Measurements from ENCODE around the gene RANBP3.

The RANBP3 gene

DNA sequence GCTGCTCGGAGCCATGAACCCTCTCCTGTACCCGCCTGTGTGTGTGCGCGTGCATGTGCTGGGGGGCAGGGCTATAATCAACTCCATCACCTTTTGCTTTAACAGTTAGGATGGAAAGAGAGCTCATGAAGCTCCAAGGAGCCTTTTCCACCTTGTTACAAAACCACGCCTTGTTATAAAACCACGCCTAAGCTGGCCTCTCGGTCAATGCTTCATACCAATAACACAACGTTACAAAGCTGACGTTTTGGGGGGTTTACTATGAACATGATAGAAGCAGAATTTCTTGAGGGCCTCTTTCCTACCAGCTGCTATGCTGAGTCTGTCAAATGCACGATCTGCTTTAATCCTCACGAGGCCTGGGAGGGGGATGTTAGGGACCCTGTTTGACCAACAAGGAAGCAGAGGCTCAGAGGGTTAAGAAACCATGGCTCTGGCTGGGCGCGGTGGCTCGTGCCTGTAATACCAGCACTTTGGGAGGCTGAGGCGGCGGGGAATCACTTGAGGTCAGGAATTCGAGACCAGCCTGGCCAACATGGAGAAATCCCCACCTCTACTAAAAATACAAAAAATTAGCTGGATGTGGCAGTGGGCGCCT, 52.0 kb downstream of the RANBP3 start:
- DNase-seq (ENCODE audit: low spot score), result no peak

DNA sequence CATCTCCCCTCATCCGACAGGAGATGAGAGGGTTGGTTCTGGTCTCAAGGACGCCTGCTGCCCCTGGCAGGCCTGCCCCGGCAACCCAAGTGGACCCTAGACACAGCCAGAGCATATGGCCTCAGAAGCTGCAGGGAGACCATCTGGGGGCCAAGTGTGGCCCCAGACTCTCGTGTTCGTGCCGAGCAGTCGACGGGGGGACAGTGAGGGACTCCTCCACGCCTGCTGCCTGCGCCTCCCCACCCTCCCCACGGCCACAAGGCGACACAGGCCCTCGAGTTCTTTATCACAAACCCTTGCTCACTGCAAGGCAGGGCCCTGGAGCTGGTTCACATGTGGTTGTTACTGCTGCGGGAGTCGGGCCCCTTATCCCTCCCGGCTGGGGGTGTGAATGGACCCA, 54.6 kb downstream of the RANBP3 start:
- no peak for DNase-seq (ENCODE audit: low spot score)

DNA sequence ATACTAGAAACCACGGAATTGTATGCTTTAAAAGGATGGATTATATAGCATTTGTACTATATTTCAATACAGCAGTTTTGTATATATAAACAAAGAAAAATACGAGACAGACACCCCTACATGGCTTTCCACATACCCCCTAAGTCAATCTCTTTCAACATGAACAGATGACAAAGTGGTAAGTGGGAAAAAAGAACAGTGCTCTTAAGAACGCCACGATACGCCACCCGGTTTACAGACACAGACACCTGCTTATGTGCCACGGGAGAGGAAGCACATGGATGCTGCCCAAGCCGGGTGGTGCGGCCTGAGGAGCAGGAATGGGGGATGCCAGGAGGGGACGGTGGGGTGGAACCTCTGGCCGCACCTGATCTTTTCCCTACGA, 55.8 kb downstream of the RANBP3 start:
- no peak for DNase-seq (ENCODE audit: low spot score)

GRCh38 chr19:5921516-5922160, 56.3 kb downstream of the RANBP3 start:
- DNase-seq (ENCODE audit: low spot score), result no peak

DNA sequence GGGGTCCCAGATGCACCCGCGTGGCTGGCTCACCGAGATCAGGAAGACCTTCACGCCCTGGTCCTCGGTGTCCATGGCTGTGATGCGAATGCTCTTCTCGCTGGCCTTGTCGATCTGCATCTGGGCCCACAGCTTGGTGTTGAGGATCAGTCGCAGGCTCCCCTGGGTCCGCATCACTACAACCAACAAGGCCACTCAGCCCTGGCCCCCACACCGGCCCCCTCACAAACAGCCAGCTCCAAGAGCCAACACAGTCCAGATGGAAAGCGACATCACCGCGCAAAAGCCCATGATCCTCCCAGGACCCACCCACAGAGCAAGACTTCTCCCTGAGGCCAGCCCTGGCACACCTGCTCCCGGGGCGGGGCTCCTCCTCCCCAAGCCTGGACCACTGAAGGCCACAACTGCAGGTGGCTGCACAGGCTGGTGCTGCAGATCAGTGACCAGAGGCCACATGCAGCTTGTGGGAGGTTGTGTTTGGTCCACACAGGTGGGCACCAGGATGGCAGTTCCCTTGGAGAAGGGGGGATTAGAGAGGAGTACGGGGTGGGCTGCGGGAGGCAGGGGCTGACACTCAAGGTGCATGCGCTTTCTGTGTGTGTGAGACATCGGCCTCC, 59.4 kb downstream of the RANBP3 start:
- DNase-seq (ENCODE audit: low spot score), result no peak

DNA sequence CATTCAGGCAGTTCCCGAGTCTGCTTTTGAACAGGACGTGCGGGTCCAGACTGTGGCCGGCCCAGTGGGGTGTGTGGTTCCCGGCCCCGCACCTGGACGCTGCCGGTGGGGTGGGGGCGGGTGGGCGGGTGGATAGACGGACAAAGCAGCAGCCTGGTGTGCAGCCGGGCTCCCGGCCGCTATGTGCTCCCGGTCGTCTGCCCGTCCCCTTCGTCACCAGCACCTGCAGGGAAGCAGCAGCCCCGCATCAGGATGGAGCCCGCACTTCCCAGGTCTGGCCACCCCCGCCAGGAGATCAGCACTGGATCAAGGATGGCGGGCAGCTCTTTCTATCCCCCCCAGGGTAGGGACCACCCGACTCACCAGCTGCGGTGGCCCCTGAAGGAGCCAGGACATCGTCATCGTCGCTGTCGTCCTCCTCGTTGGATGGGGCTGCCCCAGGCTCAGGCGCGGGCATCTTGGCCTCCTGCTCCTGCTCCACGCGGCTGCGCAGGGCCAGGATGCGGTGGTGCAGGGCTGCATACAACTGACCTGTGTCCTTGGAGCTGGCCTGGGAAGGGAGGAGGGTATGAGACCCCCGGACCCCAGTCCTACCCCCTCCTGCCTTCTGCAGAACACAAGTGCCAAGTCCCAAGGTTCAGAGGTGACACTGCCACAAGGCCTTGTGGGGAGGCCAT, 60.4 kb downstream of the RANBP3 start:
- no peak for DNase-seq (ENCODE audit: low spot score)

GRCh38 chr19:5916181-5916708, 61.7 kb downstream of the RANBP3 start:
- DNase-seq (ENCODE audit: low spot score), result no peak

DNA sequence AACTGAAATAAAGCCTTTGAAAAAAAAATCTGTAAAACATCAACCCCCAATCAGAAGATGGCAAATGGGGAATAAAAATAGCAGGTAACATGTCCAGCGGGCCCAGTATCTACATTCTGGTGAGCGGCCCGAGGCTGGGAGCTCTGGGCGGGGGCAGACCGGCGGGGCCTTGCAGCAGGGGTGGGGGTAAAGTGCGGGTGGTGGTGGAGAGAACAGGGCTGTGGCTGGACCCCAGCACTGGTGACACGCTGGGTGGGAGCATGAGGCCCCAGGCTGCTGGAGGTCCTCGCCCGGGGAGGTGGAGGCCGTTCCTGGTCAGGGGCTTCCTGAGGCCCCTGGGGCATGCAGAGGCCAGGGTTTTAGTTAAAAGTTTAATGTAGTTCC, 62.2 kb downstream of the RANBP3 start:
- DNase-seq (ENCODE audit: low spot score), result no peak

- no peak for DNase-seq (ENCODE audit: low spot score)
Observed at GRCh38 chr19:5914946-5915781, 62.8 kb downstream of the RANBP3 start.

GRCh38 chr19:5914358-5914774, 63.6 kb downstream of the RANBP3 start:
- DNase-seq (ENCODE audit: low spot score), result no peak

DNA sequence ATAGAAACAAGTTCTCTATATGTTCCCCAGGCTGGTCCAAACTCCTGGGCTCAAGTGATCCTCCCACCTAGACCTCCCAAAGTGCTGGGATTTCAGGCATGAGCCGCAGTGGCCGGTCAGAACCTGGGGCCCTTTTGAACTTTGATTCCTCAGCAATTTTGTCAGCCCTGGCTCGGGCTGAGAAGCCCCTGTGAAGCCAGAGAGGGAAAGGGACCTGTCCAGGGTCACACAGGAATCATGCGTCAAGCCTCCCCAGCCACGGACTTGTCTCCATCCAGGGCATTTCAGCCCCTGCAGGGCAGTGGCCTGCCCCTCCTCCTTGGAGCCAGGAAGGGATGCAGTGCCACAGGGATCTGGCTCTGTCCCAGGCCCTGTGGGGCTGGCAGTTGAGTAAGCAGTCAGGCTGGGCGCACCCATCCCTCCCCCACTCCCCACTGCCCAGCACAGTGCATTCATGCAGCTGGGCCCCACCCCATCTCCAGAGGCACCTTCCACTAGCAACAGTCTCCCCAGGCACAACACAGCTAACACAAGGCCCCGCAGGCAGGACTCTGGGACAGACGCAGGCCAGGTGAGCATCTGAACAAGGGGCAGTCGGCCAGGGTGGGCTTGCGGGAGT, 64.1 kb downstream of the RANBP3 start, which contains the start of gene CAPS:
TSS of gene CAPS (plus strand) at position 516 of the 619 bp plus-strand sequence. CDS start 153 bp downstream, outside the sequence.
- no peak for DNase-seq (ENCODE audit: low spot score)

DNA sequence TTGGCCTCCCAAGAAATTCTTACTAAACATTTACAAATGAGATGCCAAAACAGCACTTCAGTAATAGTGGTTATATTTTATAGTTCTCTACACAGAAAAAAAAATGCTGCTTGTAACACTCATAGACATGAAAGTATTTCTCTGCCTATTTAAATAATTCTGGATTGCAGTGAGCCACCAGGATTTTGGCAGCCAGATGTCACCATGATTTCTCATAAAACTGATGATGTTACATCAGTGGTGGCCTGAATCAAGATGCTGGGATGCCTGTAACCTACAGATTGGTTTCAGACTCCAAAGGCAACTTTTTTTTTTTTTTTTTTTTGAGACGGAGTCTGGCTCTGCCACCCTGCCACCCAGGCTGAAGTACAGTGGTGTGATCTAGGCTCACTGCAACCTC, 66.6 kb downstream of the RANBP3 start:
- no peak for DNase-seq (ENCODE audit: low spot score)

DNA sequence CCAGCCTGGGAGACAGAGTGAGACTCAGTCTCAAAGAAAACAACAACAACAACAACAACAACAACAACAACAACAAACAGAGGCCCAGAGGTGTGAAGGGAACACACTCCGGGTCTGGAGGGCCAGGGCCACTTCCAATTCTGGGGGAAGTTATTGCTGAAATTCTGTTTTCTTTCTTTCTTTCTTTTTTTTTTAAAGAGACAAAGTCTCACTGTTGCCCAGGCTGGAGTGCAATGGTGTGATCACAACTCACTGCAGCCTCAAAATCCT, 67.4 kb downstream of the RANBP3 start:
- no peak for DNase-seq (ENCODE audit: low spot score)

DNA sequence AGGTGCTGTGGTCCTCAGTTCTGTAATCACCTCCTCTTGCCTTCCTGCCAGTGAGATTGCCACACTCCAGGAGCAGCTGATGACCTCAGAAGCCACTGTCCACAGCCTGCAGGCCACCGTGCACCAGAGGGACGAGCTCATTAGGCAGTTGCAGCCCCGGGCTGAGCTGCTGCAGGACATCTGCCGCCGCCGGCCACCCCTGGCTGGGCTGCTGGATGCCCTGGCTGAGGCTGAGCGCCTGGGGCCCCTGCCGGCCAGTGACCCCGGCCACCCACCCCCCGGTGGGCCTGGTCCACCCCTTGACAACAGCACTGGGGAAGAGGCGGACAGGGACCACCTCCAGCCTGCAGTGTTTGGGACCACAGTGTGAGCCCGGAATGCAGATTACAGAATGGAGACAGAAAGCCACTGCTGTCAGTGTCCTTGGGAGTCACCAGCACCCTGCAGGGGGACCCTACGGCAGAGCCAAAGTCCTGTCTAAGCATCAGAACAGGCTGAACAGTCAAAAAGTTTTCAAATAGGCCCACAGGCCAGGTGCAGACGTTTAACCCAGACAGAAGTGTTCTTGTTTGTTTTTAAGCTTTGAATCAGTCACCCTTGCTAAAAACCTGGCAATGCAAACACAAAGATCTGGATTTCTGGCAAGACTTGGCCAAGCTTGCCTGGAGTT, 69.0 kb downstream of the RANBP3 start:
- DNase-seq (ENCODE audit: low spot score), result no peak

DNA sequence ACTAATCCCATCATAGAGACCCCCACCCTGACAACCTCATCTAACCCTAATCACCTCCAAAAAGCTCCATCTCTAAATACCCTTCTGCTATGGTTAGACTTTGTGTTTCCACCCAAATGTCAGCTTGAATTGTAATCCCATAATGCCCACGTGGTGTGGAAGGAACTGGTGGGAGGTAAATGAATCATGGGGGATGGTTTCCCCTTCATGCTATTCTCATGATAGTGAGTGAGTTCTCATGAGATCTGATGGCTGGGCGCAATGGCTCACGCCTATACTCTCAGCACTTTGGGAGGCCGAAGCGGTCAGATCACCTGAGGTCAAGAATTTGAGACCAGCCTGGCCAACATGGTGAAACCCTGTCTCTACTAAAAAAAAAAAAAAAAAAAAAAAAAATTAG, 70.7 kb downstream of the RANBP3 start:
- no peak for DNase-seq (ENCODE audit: low spot score)

- no peak for DNase-seq (ENCODE audit: low spot score)
Observed at GRCh38 chr19:5905114-5905778, 72.7 kb downstream of the RANBP3 start.

- peak; percentile 98 for DNase-seq (ENCODE audit: low spot score)
Observed at GRCh38 chr19:5904352-5905113, 73.4 kb downstream of the RANBP3 start, which contains the start of gene VMAC. Gene VMAC (plus strand): TSS chr19:5904872. CDS start chr19:5904891, 19 bp downstream.

DNA sequence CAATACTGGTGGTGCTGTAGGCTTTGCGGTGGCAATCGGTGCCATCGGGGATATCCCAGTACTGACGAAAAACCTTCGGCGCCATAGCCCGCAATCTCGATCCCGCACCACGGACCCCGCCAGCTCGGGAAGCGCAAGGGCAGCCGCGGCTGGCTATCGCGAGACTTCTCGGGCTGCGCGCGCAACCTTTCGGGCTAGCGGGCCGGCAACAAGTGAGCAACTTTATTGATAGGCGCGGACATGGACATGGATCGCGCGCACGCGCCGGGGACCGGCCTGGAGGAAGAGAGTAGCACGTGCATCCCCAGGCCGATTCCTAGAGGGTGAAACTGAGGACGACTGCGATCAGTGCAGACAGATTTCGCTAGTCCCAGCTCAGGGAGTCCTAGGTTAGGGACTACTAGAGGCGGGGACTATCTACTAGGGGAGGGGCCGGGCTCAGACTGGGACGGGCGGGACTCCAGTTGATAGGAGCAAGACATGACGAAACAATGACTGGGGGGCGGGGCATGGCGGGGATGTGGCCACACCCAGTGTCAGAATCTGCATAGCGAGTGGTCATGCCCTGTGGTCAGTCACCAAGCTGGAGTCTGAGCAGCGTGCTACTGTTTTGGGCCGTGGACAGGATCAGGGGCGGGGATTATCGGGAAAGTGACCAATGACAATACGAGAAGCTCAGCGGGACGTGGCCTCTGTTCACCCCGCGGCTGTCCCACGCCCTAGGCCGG, 74.2 kb downstream of the RANBP3 start, which contains the start of gene NDUFA11:
TSS of gene NDUFA11 (minus strand) at position 167 of the 728 bp plus-strand sequence. CDS start at position 85, 82 bp downstream.
- peak; percentile 93 for DNase-seq (ENCODE audit: low spot score)
